K562 (cell line): ENCODE results near the gene ZNF800. TPM values are rescaled to one million over a fixed set of nuclear protein-coding genes. Genes with fewer than 3 reads are reported as not detected.

Source experiments
- DNMT1 ChIP-seq: fragments of 450-650 bp; IDR thresholded peaks from 2 replicates; pipeline ENCODE4 v1.6.1; 2016; ENCODE audit warnings: antibody characterized with exemption, mild to moderate bottlenecking
- JUND ChIP-seq, 2 experiments: IDR thresholded peaks; 2 replicates in 1 of 2; 3 replicates in 1 of 2; pipeline ENCODE4 v1.6.1; 2011; ENCODE audit warnings: borderline replicate concordance in 2 of 2, low read depth in 2 of 2, low read length in 2 of 2, improper control_type of control experiment in 1 of 2, missing biosample characterization in 1 of 2, missing genetic modification characterization in 1 of 2, missing genetic modification reagents in 1 of 2
- L3MBTL2 ChIP-seq: fragments of 450-650 bp; IDR thresholded peaks from 2 replicates; pipeline ENCODE4 v1.6.1; 2016; ENCODE audit warnings: mild to moderate bottlenecking, moderate library complexity
- LCOR ChIP-seq: sonication (generic); formaldehyde crosslinking; IDR thresholded peaks from 2 replicates; pipeline ENCODE4 v1.8.0; 2022; ENCODE audit warnings: mild to moderate bottlenecking, missing genetic modification reagents
- LEF1 ChIP-seq: fragments of 450-650 bp; IDR thresholded peaks from 2 replicates; pipeline ENCODE4 v1.6.1; 2016; ENCODE audit warnings: mild to moderate bottlenecking
- POLR3A ChIP-seq: IDR thresholded peaks from 2 replicates; pipeline ENCODE4 v1.6.1; 2011; ENCODE audit warnings: borderline replicate concordance, mild to moderate bottlenecking, moderate library complexity; ENCODE audit not compliant: insufficient read length, insufficient read depth; ENCODE audit errors: extremely low read depth
- PURB ChIP-seq: sonication (generic); formaldehyde crosslinking; IDR thresholded peaks from 2 replicates; pipeline ENCODE4 v1.9.0; 2021; ENCODE audit warnings: low read depth, mild to moderate bottlenecking, missing genetic modification reagents
- PYGO2 ChIP-seq: fragments of 450-650 bp; IDR thresholded peaks from 2 replicates; pipeline ENCODE4 v1.6.1; 2016; ENCODE audit warnings: mild to moderate bottlenecking, missing genetic modification characterization, moderate library complexity, missing compliant biosample characterization
- SMAD1 ChIP-seq: fragments of 150-350 bp; IDR thresholded peaks from 2 replicates; pipeline ENCODE4 v1.6.1; 2014; ENCODE audit warnings: low read length, low read depth; ENCODE audit not compliant: partially characterized antibody
- SMC3 ChIP-seq: conservative IDR thresholded peaks from 2 replicates; pipeline ENCODE4 v1.6.1; 2011; ENCODE audit warnings: low read depth, low read length, improper control_type of control experiment; ENCODE audit not compliant: insufficient read depth
- SRSF3 ChIP-seq: fragments of 200-400 bp; formaldehyde crosslinking; IDR thresholded peaks from 2 replicates; pipeline ENCODE4 v1.6.1; 2016; ENCODE audit warnings: mild to moderate bottlenecking, low read length, moderate library complexity; ENCODE audit not compliant: insufficient read depth
- TRIM25 ChIP-seq: fragments of 450-650 bp; IDR thresholded peaks from 2 replicates; pipeline ENCODE4 v1.7.0; 2016; ENCODE audit warnings: borderline replicate concordance
- ZBTB7A ChIP-seq: IDR thresholded peaks from 2 replicates; pipeline ENCODE4 v1.6.1; 2011; ENCODE audit warnings: low read depth, mild to moderate bottlenecking, low read length, moderate library complexity, borderline replicate concordance; ENCODE audit not compliant: control insufficient read depth
- ZKSCAN3 ChIP-seq: fragments of 250-450 bp; sonication (Bioruptor Pico); IDR thresholded peaks from 2 replicates; pipeline ENCODE4 v1.4.0; 2020
- polyA plus RNA-seq, 8 experiments: library from polyadenylated mRNA; depleted of rRNA in 4 of 8; stranded (reverse) in 5 of 8; unstranded in 3 of 8; fragments of >200 nt; fragmentation: Nextera tagmentation in 2 of 8; fragmentation: Illumina TruSeq in 1 of 8; extraction: Ambion mirVana in 2 of 8; extraction: Trizol in 1 of 8; gene quantifications; 2 replicates each; pipeline versions ENCODE4 v1.2.1 to v1.2.3, GENCODE V29; 2011 to 2014; ENCODE audit warnings: inconsistent platforms in 1 of 8, missing spikeins in 1 of 8
- total RNA-seq, 7 experiments: library from RNA; depleted of rRNA in 6 of 7; stranded (reverse); fragments of >200 nt in 6 of 7; fragmentation: Illumina TruSeq in 2 of 7; extraction: Trizol in 2 of 7; gene quantifications; 2 replicates each; pipeline versions ENCODE4 v1.2.1 to v1.2.3, GENCODE V29; 2011 to 2021; ENCODE audit warnings: low replicate concordance in 1 of 7
- TF ChIP-seq, protein P1 (sequence below): fragments of 250-450 bp; sonication (Bioruptor Pico); IDR thresholded peaks from 2 replicates; pipeline ENCODE4 v1.4.0; 2020; ENCODE audit warnings: mild to moderate bottlenecking
- TF ChIP-seq, protein P2 (sequence below): fragments of 250-450 bp; sonication (Bioruptor Pico); IDR thresholded peaks from 2 replicates; pipeline ENCODE4 v1.5.0; 2021; ENCODE audit warnings: mild to moderate bottlenecking, moderate library complexity
- TF ChIP-seq, protein P3 (sequence below): fragments of 250-450 bp; sonication (Bioruptor Pico); IDR thresholded peaks from 2 replicates; pipeline ENCODE4 v1.8.0; 2022; ENCODE audit warnings: inconsistent platforms

ZNF800 gene
- total and polyA plus RNA-seq, 9 of the 15 experiments (the other 6 are each of a cell fraction or from before 2014, with no cell fraction given), result 7.5 to 58.3 (median 33.4) TPM

DNA sequence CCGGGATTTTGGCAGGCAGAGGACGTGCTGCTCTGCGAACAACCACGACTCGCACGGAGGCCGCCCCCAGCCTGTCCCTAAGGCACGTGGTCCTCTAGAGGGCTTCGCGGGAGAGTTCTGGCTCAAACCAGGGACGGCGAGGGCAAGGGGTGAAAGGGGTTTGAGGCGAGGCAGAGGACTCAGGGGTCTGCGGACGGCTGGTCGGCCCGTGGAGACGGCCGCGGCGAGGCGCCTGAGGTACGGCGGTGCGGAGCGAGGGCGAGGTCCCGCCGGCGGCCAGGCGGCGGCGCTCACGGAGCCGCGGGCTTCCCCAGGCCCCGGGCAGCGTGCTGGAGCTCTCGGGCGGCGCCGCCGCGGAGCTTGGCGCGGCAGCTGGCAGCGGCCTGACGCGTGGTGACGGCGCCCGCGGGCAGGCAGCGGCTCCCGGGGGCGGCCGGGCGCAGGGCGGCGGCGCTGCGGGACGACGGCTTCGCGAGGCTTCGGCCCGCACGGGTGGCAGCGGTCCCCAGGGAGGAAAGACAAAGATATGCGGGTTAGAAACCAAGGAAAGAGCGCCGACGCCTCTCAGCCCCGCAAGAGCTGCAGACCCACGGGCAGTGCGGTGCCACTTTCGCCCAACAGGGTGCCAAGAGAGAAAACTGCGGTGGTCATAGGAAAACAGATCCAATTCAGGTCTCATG is 44.8 kb downstream of the ZNF800 start (continued):
- TF ChIP-seq, protein P1, sequence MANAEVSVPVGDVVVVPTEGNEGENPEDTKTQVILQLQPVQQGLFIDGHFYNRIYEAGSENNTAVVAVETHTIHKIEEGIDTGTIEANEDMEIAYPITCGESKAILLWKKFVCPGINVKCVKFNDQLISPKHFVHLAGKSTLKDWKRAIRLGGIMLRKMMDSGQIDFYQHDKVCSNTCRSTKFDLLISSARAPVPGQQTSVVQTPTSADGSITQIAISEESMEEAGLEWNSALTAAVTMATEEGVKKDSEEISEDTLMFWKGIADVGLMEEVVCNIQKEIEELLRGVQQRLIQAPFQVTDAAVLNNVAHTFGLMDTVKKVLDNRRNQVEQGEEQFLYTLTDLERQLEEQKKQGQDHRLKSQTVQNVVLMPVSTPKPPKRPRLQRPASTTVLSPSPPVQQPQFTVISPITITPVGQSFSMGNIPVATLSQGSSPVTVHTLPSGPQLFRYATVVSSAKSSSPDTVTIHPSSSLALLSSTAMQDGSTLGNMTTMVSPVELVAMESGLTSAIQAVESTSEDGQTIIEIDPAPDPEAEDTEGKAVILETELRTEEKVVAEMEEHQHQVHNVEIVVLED (CRISPR knock-in tag), result 0 out of 2 replicates have a peak, but pooled peaks have one; percentile 17
- no peak for TF ChIP-seq PYGO2 (tag)
- TF ChIP-seq ZKSCAN3 (CRISPR knock-in tag), result no peak
- no peak for TF ChIP-seq PURB
- TF ChIP-seq, protein P2, sequence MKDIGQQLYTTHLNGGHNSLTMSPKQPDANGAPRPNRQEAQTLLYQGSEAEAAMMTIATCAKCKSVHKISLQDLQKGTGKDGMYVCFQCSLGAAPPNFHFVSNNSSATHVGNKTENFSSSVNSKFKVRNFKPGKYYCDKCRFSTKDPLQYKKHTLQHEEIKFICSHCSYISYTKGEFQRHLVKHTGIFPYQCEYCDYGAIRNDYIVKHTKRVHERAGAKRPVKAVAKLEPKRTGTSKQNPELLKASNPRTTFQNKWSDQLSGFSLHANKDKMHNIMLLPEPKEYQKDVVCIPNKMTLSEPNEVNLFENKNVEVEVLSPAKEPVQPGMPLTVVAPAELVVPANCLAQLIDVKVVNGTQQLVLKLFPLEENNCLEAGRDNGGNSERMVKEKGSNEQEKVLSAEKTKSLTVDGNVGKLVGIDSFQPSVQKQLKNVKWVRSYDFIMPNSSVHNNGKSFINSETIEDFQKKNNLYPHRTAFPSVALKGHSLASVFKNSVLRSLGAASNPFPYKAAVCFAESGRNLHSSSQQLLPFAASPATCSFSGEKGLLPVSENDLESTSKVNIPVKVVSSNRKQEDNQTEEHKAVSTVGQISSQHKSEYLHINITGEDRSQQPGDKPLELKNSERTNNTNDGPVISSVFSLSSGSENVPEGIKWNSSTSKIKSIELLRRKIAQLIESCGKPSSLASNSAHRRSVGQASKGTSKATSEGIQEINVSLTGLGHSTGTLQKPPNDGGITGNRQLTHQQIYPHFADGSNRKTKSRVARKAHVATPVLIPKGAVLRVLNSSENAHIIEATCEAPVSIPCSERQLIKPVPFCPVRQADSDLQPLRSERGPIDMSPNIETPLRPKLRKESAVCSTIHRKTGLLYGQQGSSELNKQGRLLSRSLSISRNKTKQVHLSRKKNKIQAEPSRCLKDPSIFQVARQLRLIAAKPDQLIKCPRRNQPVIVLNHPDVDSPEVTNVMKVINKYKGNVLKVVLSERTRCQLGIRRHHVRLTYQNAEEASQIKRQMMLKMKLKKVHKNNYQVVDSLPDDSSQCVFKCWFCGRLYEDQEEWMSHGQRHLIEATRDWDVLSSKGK (CRISPR knock-in tag), result no peak
- no peak for TF ChIP-seq LCOR (CRISPR knock-in tag)
- TF ChIP-seq LEF1, result no peak
- TF ChIP-seq SMAD1, result no peak
- peak; percentile 20; the same call in 1 of the 2 replicates for TF ChIP-seq ZBTB7A
- TF ChIP-seq L3MBTL2, result peak; percentile 84
- TF ChIP-seq, protein P3, sequence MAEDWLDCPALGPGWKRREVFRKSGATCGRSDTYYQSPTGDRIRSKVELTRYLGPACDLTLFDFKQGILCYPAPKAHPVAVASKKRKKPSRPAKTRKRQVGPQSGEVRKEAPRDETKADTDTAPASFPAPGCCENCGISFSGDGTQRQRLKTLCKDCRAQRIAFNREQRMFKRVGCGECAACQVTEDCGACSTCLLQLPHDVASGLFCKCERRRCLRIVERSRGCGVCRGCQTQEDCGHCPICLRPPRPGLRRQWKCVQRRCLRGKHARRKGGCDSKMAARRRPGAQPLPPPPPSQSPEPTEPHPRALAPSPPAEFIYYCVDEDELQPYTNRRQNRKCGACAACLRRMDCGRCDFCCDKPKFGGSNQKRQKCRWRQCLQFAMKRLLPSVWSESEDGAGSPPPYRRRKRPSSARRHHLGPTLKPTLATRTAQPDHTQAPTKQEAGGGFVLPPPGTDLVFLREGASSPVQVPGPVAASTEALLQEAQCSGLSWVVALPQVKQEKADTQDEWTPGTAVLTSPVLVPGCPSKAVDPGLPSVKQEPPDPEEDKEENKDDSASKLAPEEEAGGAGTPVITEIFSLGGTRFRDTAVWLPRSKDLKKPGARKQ (CRISPR knock-in tag), result 0 out of 2 replicates have a peak, but pooled peaks have one; percentile 36
- no peak for TF ChIP-seq DNMT1
- peak; percentile 75 for TF ChIP-seq SMC3
- TF ChIP-seq SRSF3, result no peak
- TF ChIP-seq JUND (IDR thresholded peaks at IDR 0.05; ENCODE audit: borderline replicate concordance, low read depth, low read length), result 0 out of 2 replicates have a peak, but pooled peaks have one; percentile 19
- TF ChIP-seq JUND (tag; IDR thresholded peaks at IDR 0.05; ENCODE audit: borderline replicate concordance, low read depth, low read length), result no peak
- no peak for TF ChIP-seq TRIM25
- TF ChIP-seq POLR3A, result no peak
